Activated T-cell treated with anti-CD3 and anti-CD28 coated beads, Interleukin-2, amount 50 U/mL, for 24 hours (primary cell): ENCODE measurements around the gene FAM81B.
"Not testable (repeated sequence)": the region's sequence is repeated elsewhere in the genome, so short reads cannot be mapped to it uniquely, and the experiment has no call there.

Source experiments
- DNase-seq: peaks from one replicate; pipeline ENCODE4 v3.0.0-alpha.2; 2020
- H3K27ac Mint-ChIP-seq: 2 replicates; pipeline ENCODE4 v1.8.0; 2020; ENCODE audit warnings: mild to moderate bottlenecking, mixed read lengths
- H3K27me3 Mint-ChIP-seq: 2 replicates; pipeline ENCODE4 v1.8.0; 2020; ENCODE audit warnings: mixed read lengths
- H3K36me3 Mint-ChIP-seq: 2 replicates; pipeline ENCODE4 v1.8.0; 2020; ENCODE audit warnings: low read depth, mixed read lengths
- H3K4me1 Mint-ChIP-seq: 2 replicates; pipeline ENCODE4 v1.8.0; 2020; ENCODE audit warnings: low read depth, mixed read lengths
- H3K4me3 Mint-ChIP-seq: 2 replicates; pipeline ENCODE4 v1.8.0; 2020; ENCODE audit warnings: mild to moderate bottlenecking, moderate library complexity, mixed read lengths
- H3K9me3 Mint-ChIP-seq: 2 replicates; pipeline ENCODE4 v1.8.0; 2020; ENCODE audit warnings: mixed read lengths

Gene FAM81B

DNA sequence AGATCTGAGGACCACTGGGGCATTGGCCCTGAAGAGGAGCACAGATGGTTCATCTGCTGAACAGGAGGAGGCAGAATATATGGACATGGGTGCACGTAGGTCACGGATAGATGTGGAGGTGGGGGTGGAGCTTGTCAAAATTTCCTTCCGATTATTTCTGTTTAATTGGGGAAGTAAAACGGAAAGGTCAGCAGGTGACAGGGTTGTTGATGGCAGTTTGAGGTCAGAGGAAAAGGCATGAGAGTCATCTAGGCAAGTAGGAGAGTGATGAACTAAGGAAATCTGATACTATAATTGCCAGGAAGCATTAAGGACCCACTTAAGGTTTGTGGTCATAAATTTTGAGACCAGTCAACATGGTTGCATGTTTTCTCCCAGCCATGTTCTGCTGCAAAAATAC, 8.4 kb upstream of the FAM81B start:
- DNase-seq = no peak
- Mint-ChIP-seq H3K4me3 (no peak overlapping the region), H3K27me3 (peaks cover 10% of the 10 kb centered on the region), H3K36me3 (no peaks in the 10 kb centered on the region), H3K27ac (no peak overlapping the region), H3K4me1 (peaks cover 15% of the 10 kb centered on the region), H3K9me3 (no peaks in the 10 kb centered on the region)

DNA sequence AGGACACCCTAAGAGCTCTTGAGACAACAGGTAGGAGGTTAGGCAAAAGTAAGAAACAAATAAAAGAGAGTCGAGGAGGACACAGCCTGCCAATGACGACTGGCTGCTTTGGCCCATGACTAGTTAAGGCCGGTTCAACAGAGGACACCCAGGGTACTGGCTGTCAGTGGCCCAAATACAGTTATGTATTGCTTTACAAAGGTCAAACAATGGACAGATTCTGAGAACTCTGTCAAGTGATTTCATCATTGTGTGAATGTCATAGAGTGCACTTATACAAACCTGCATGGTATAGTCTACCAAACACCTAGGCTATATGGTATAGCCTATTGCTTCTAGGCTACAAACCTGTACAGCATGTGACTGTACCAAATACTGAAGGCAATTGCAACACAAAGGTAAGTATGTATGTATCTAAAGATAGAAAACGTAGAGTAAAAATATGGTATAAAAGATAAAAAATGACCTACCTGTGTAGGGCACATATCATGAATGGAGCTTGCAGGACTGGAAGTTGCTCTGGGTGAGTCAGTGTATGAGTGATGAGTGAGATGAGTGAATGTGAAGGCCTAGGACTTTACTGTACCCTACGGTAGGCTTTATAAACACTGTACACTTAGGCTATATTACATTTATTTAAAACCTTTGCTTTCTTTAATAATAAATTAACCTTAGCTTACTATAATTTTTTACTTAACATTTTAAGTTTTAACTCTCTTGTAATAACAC, 6.5 kb upstream of the FAM81B start:
- Mint-ChIP-seq H3K27me3 (peaks cover 10% of the 10 kb centered on the region), H3K27ac (no peak overlapping the region), H3K9me3 (no peaks in the 10 kb centered on the region), H3K36me3 (no peaks in the 10 kb centered on the region), H3K4me1 (peaks cover 14% of the 10 kb centered on the region), H3K4me3 (no peak overlapping the region)
- DNase-seq = no peak

DNA sequence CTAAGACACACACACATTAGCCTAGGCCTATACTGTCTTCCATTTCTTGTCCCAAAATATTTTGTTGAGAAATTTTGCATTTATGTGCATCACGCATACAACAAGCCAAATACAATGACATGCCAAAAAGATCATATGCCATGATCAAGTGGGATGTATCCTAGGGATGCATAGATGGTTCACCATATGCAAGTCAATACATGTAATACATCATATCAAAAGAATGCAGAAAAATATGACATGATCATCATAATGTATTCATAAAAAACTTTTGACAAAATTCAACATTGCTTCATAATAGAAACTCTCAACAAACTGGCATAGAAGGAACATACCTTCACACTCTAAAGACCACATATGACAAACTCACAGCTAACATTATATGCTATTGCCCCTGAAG, 5.8 kb upstream of the FAM81B start:
- Mint-ChIP-seq H3K27me3 (peaks cover 10% of the 10 kb centered on the region), H3K4me3 (no peak overlapping the region), H3K27ac (no peak overlapping the region), H3K4me1 (peaks cover 7% of the 10 kb centered on the region), H3K36me3 (no peaks in the 10 kb centered on the region), H3K9me3 (no peaks in the 10 kb centered on the region)
- no peak for DNase-seq

DNA sequence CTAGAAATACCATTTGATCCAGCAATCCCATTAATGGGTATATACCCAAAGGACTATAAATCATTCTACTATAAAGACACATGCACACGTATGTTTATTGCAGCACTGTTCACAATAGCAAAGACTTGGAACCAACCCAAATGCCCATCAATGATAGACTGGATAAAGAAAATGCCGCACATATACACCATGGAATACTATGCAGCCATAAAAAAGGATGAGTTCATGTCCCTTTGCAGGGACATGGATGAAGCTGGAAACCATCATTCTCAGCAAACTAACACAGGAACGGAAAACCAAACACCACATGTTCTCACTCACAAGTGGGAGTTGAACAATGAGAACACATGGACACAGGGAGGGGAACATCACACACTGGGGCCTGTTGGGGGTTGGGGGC, 799 bp downstream of the FAM81B start:
- not testable (repeated sequence) for H3K4me1 Mint-ChIP-seq, H3K36me3 Mint-ChIP-seq, H3K9me3 Mint-ChIP-seq, DNase-seq, H3K4me3 Mint-ChIP-seq, H3K27ac Mint-ChIP-seq
- H3K27me3 Mint-ChIP-seq = peaks cover 11% of the 10 kb centered on the region

DNA sequence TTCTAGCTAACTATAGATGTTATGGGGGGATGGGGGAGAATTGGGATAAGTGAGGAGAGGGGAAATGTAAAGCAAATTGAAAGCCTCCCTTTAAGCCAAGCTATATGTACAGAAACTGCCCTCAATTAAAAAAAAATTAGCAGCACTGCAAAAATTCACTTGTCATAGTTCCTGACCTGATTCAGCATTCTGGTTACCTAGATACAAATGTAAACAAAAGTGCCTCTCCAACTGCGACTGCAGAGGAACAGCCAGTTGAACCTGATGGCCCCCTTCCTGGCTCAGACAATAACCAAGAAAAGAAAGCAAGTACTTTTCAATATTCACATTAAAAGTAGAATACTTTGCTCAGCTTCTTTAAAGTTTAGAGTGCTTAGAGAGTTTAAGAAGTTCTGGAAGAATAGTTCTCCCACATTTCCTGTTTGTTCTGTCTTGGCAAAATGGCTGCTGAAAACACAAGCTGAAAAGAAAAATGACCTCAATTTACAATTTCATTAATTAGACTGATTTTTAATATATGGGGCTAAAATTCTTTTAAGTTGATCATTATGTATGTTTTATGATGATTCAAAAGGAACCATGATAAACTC, 1.5 kb downstream of the FAM81B start:
- no peak for DNase-seq
- H3K4me3 Mint-ChIP-seq = no peak overlapping the region
- H3K27ac Mint-ChIP-seq = no peak overlapping the region
- no peaks in the 10 kb centered on the region for H3K4me1 Mint-ChIP-seq
- no peaks in the 10 kb centered on the region for H3K36me3 Mint-ChIP-seq
- H3K9me3 Mint-ChIP-seq = no peaks in the 10 kb centered on the region
- H3K27me3 Mint-ChIP-seq = peaks cover 11% of the 10 kb centered on the region

GRCh38 chr5:95393279-95393678, 2.1 kb downstream of the FAM81B start:
- H3K27me3 Mint-ChIP-seq = peaks cover 11% of the 10 kb centered on the region
- no peak overlapping the region for H3K4me3 Mint-ChIP-seq
- no peaks in the 10 kb centered on the region for H3K9me3 Mint-ChIP-seq
- H3K36me3 Mint-ChIP-seq = no peaks in the 10 kb centered on the region
- H3K4me1 Mint-ChIP-seq = no peaks in the 10 kb centered on the region
- DNase-seq = no peak
- H3K27ac Mint-ChIP-seq = no peak overlapping the region

GRCh38 chr5:95398989-95399388, 7.8 kb downstream of the FAM81B start:
- Mint-ChIP-seq H3K4me3 (no peak overlapping the region), H3K4me1 (no peaks in the 10 kb centered on the region), H3K9me3 (no peaks in the 10 kb centered on the region), H3K27ac (no peak overlapping the region), H3K36me3 (no peaks in the 10 kb centered on the region), H3K27me3 (peaks cover 6% of the 10 kb centered on the region)
- no peak for DNase-seq

- no peak for DNase-seq
- Mint-ChIP-seq H3K27ac (no peak overlapping the region), H3K4me1 (no peaks in the 10 kb centered on the region), H3K4me3 (no peak overlapping the region), H3K36me3 (no peaks in the 10 kb centered on the region), H3K9me3 (no peaks in the 10 kb centered on the region), H3K27me3 (peaks cover 11% of the 10 kb centered on the region)
Observed at GRCh38 chr5:95401626-95402025, 10.5 kb downstream of the FAM81B start.

GRCh38 chr5:95403996-95404395, 12.8 kb downstream of the FAM81B start:
- Mint-ChIP-seq H3K27me3 (peaks cover 26% of the 10 kb centered on the region), H3K9me3 (no peaks in the 10 kb centered on the region), H3K27ac (no peak overlapping the region), H3K4me3 (no peak overlapping the region), H3K4me1 (no peaks in the 10 kb centered on the region), H3K36me3 (no peaks in the 10 kb centered on the region)
- DNase-seq = no peak

DNA sequence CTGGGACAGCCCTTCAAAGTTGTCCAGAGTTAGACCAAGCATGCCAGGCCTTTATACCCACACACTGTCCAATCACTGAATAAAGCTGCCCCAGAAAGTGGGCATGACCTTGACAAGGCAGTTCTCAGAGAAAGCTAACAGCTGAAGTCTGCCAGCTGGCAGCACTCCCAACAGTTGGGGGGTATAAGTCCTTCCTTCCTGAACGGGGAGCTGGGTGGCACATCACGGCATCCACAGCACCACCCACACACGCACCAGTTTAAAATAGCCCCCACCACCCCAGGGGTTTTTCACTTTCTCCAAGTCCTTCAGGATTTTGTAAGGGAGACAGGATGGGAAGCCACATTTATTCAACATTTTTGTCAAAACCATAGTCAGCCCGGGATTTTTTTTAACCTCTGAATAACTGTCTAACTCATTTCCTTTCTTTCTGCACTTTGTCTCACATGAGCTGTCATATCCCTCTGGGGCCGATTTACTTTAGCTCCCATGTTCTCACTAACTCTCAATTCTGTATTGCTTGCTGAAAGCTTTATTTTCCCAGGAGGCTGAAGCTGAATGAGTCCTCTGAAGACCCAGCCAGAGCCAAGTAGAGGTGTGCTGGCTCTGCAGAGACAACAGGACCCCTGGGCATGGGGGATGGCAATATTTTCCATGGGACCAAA, 15.4 kb downstream of the FAM81B start:
- DNase-seq = no peak
- H3K4me3 Mint-ChIP-seq = no peak overlapping the region
- H3K9me3 Mint-ChIP-seq = no peaks in the 10 kb centered on the region
- no peaks in the 10 kb centered on the region for H3K36me3 Mint-ChIP-seq
- no peaks in the 10 kb centered on the region for H3K4me1 Mint-ChIP-seq
- H3K27me3 Mint-ChIP-seq = peaks cover 28% of the 10 kb centered on the region
- no peak overlapping the region for H3K27ac Mint-ChIP-seq

- H3K27ac Mint-ChIP-seq = no peak overlapping the region
- H3K4me1 Mint-ChIP-seq = no peaks in the 10 kb centered on the region
- no peak overlapping the region for H3K4me3 Mint-ChIP-seq
- no peak for DNase-seq
- no peaks in the 10 kb centered on the region for H3K9me3 Mint-ChIP-seq
- H3K27me3 Mint-ChIP-seq = peaks cover 35% of the 10 kb centered on the region
- no peaks in the 10 kb centered on the region for H3K36me3 Mint-ChIP-seq
Observed at GRCh38 chr5:95410279-95410678, 19.1 kb downstream of the FAM81B start.

DNA sequence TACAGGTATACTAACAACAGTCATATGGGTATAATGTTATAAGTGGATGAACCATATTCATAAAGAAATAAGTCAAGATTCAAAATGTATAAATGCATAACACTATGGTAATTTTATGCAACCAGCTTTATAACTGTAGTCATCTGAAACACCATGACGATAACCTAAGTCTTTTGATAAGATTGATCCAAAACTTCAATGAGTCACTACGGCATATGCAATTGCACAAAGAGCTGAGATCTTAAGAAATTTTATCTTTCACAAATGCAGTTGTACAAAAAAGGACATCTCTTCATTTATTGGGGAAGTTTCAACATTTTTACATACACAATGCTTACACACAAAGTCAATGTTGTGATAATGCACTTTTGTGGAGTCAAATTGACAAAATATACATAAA, 20.3 kb downstream of the FAM81B start:
- no peaks in the 10 kb centered on the region for H3K9me3 Mint-ChIP-seq

DNA sequence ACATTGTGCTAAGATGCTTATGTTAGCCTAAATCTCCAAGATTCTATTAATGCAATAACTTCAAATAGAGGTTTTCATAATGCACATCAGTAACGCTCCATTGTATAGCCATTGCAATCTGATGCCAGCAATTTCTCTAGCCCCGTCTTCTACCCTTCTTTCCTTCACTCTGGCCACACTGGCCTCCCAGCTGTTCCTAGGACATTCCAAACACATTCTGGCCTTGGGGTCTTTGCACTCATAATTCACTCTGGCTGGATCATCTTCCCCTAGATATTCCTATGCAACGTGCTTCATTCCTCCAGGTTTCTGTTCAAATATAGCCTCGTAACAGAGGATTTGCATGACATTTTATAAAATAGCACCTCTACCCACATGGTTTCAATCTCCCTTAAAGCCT, 23.3 kb downstream of the FAM81B start:
- DNase-seq = no peak
- H3K36me3 Mint-ChIP-seq = no peaks in the 10 kb centered on the region
- no peaks in the 10 kb centered on the region for H3K4me1 Mint-ChIP-seq
- no peak overlapping the region for H3K4me3 Mint-ChIP-seq
- no peaks in the 10 kb centered on the region for H3K9me3 Mint-ChIP-seq
- peaks cover 15% of the 10 kb centered on the region for H3K27me3 Mint-ChIP-seq
- no peak overlapping the region for H3K27ac Mint-ChIP-seq

More for the DNA sequence above, 20.3 kb downstream of the FAM81B start:
- Mint-ChIP-seq H3K27ac (no peak overlapping the region), H3K4me3 (no peak overlapping the region), H3K4me1 (no peaks in the 10 kb centered on the region), H3K36me3 (no peaks in the 10 kb centered on the region), H3K27me3 (peaks cover 31% of the 10 kb centered on the region)
- DNase-seq = no peak

DNA sequence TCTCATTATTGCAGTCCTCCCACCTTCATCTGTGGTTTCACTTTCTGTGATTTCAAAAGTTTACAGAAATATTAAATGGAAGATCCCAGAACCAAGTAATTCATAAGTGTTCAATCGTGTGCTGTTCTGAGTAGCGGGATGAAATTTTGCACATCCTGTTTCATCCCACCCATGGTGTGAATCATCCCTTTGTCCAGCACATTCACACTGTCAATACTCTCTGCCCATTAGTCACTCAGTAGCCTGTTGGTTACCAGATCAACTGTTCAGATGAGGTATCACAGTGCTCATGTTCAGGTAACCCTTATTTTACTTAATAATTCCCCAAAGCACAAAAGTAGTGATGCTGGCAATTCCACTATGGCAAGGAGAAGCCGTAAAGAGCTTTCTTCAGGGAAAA, 26.8 kb downstream of the FAM81B start:
- Mint-ChIP-seq H3K27ac (no peak overlapping the region), H3K9me3 (no peaks in the 10 kb centered on the region), H3K4me3 (no peak overlapping the region), H3K4me1 (no peaks in the 10 kb centered on the region), H3K36me3 (no peaks in the 10 kb centered on the region), H3K27me3 (peaks cover 9% of the 10 kb centered on the region)
- DNase-seq = no peak

DNA sequence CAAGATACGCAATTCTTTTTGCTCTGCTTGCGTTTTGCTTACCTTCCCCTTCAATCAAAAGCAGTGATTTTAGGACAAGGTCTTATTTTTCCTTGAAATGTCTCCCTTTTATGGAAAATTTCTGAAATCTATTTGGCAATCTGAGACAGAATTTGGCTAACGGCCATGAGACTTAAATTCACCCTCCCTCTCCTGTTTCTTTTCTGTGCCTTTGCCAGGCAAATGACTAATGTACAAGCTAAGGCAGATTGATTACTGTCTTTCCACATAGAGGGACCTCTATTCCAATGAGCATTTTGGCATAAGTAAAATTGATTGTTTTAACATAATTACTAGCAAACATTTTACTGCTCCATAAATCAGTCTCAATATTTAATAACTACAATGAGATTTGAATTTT, 31.7 kb downstream of the FAM81B start:
- Mint-ChIP-seq H3K9me3 (no peaks in the 10 kb centered on the region), H3K27ac (no peak overlapping the region), H3K36me3 (no peaks in the 10 kb centered on the region), H3K27me3 (no peaks in the 10 kb centered on the region), H3K4me1 (no peaks in the 10 kb centered on the region), H3K4me3 (no peak overlapping the region)
- no peak for DNase-seq
